ENCODE results near the gene CC2D1A. TPM values are rescaled to one million over a fixed set of nuclear protein-coding genes. Genes with fewer than 3 reads are reported as not detected.
A peak's percentile ranks its signal among the peaks of the same experiment; 100 is the strongest.

The CC2D1A gene
- total and polyA plus RNA-seq, 2 donors from 2014 or later = 28.8 to 36.9 TPM

- no peak for TF ChIP-seq CTCF (IDR thresholded peaks at IDR 0.05; ENCODE audit: borderline replicate concordance, extremely low read depth, insufficient read depth)
- Histone ChIP-seq H3K4me1 (ENCODE audit: control insufficient read depth in 2 of 3, insufficient read depth in 2 of 3, low read depth in 1 of 3, low read length in 3 of 3) (peaks cover 0 to 13% (median 0%) of the 10 kb centered on the region in 3 donors), H3K9ac (ENCODE audit: low read length in 3 of 3) (no peak overlapping the region), H3K27ac (ENCODE audit: low read depth in 2 of 2, low read length in 2 of 2) (no peak overlapping the region), H3K4me3 (ENCODE audit: low read length in 3 of 3) (no peak overlapping the region), H3K9me3 (ENCODE audit: control insufficient read depth in 2 of 3, insufficient read depth in 1 of 3, low read length in 3 of 3) (no peaks in the 10 kb centered on the region), H3K27me3 (ENCODE audit: control insufficient read depth, insufficient read depth, low read length) (no peaks in the 10 kb centered on the region), H3K36me3 (ENCODE audit: control insufficient read depth in 2 of 3, insufficient read depth in 3 of 3, low read length in 3 of 3) (no peaks in the 10 kb centered on the region)
- intact Hi-C loops (cut with DNase I) = loop anchor here (10.0 kb wide), 1 partner anchor 171 kb away; no protein-coding TSS in a partner anchor
- DNase-seq (no peak), FAIRE-seq (no peak)
Measured at GRCh38 chr19:13883516-13884064, 22.4 kb upstream of the CC2D1A start.

GRCh38 chr19:13884726-13885591 is 21.0 kb upstream of the CC2D1A start:
- peaks cover 0 to 11% (median 0%) of the 10 kb centered on the region in 3 donors for H3K4me1 ChIP-seq (ENCODE audit: control insufficient read depth in 2 of 3, insufficient read depth in 2 of 3, low read depth in 1 of 3, low read length in 3 of 3)
- H3K9me3 ChIP-seq (ENCODE audit: control insufficient read depth in 2 of 3, insufficient read depth in 1 of 3, low read length in 3 of 3) = no peaks in the 10 kb centered on the region
- no peak for TF ChIP-seq CTCF (IDR thresholded peaks at IDR 0.05; ENCODE audit: borderline replicate concordance, extremely low read depth, insufficient read depth)
- no peaks in the 10 kb centered on the region for H3K36me3 ChIP-seq (ENCODE audit: control insufficient read depth in 2 of 3, insufficient read depth in 3 of 3, low read length in 3 of 3)
- peak; percentile 76 to 87 (median 82) for DNase-seq
- no peak for FAIRE-seq
- no peaks in the 10 kb centered on the region for H3K27me3 ChIP-seq (ENCODE audit: control insufficient read depth, insufficient read depth, low read length)
- no peak overlapping the region for H3K9ac ChIP-seq (ENCODE audit: low read length in 3 of 3)
- intact Hi-C loops (cut with DNase I) = loop anchor here (10.0 kb wide), 1 partner anchor 170 kb away; no protein-coding TSS in a partner anchor
- no peak overlapping the region for H3K27ac ChIP-seq (ENCODE audit: low read depth in 2 of 2, low read length in 2 of 2)
- no peak overlapping the region for H3K4me3 ChIP-seq (ENCODE audit: low read length in 3 of 3)

- intact Hi-C loops (cut with DNase I) = loop anchor here (10.0 kb wide), 1 partner anchor 169 kb away; no protein-coding TSS in a partner anchor
- DNase-seq (no peak), FAIRE-seq (no peak)
- H3K9ac ChIP-seq (ENCODE audit: low read length in 3 of 3) = no peak overlapping the region
- peaks cover 0 to 5% (median 0%) of the 10 kb centered on the region in 3 donors for H3K4me1 ChIP-seq (ENCODE audit: control insufficient read depth in 2 of 3, insufficient read depth in 2 of 3, low read depth in 1 of 3, low read length in 3 of 3)
- no peaks in the 10 kb centered on the region for H3K27me3 ChIP-seq (ENCODE audit: control insufficient read depth, insufficient read depth, low read length)
- TF ChIP-seq CTCF (IDR thresholded peaks at IDR 0.05; ENCODE audit: borderline replicate concordance, extremely low read depth, insufficient read depth) = no peak
- no peaks in the 10 kb centered on the region for H3K9me3 ChIP-seq (ENCODE audit: control insufficient read depth in 2 of 3, insufficient read depth in 1 of 3, low read length in 3 of 3)
- no peak overlapping the region for H3K27ac ChIP-seq (ENCODE audit: low read depth in 2 of 2, low read length in 2 of 2)
- H3K4me3 ChIP-seq (ENCODE audit: low read length in 3 of 3) = no peak overlapping the region
- no peaks in the 10 kb centered on the region for H3K36me3 ChIP-seq (ENCODE audit: control insufficient read depth in 2 of 3, insufficient read depth in 3 of 3, low read length in 3 of 3)
Measured at GRCh38 chr19:13885826-13886365, 20.1 kb upstream of the CC2D1A start.

All from kidney (tissue), 14 donors.